Measurements from ENCODE around the gene ZSWIM6.

ZSWIM6 gene

DNA sequence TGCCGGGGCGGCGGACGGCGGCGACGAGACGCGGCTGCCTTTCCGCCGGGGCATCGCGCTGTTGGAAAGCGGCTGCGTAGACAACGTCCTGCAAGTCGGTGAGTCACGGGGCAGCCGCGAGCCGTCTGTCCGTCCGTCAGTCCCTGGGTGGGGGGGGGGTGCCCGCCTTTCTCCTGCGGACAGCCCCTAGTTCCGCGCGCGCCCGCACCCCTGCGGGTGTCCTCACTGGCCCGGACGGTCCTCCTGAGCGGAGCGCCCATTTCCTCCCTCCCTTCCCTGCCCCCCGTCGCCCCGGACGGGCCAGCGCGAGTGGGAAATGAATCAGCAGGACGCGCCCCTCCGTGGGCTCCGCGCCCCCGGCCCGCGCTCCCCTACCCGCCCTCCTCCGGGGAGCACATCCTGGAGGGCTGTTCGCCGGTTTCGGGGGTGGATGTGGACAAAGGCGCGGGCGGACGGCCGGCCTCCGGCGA is 828 bp downstream of the ZSWIM6 start:
- DNase-seq (ENCODE audit: low read depth), result peak; percentile 55

DNA sequence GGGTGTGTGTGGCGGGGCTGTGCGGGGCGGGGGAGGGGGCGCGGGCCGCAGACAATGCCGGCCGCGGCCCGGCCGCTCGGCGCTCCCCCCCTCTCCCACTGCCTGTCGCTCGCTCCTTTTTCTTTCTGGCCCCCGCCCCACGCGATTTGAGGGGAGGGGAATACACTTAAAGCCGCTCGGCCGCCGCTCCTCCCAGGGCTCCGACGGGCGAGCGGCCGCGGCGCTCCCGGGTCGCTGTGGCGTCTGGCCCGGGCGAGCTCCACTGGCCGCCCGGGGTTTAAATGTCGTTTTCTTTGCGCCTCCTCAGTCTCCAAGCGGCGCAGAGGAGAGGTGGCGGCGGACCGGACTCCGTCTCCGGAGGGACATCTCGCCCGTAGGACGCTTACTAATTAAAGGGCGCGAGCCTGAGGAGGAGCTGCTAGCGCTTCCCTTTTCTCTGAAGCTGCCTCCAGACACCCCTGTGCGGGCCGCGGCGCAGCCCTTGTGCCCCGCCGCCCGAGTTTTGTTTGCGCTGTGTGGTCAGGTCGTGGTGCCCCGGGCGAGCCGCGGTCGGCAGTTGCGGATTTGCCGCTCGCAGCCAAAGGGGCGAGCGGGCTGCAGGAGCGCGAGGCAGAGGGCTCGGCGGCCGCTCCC is 1.4 kb downstream of the ZSWIM6 start:
- DNase-seq (ENCODE audit: low read depth), result peak; percentile 11

DNA sequence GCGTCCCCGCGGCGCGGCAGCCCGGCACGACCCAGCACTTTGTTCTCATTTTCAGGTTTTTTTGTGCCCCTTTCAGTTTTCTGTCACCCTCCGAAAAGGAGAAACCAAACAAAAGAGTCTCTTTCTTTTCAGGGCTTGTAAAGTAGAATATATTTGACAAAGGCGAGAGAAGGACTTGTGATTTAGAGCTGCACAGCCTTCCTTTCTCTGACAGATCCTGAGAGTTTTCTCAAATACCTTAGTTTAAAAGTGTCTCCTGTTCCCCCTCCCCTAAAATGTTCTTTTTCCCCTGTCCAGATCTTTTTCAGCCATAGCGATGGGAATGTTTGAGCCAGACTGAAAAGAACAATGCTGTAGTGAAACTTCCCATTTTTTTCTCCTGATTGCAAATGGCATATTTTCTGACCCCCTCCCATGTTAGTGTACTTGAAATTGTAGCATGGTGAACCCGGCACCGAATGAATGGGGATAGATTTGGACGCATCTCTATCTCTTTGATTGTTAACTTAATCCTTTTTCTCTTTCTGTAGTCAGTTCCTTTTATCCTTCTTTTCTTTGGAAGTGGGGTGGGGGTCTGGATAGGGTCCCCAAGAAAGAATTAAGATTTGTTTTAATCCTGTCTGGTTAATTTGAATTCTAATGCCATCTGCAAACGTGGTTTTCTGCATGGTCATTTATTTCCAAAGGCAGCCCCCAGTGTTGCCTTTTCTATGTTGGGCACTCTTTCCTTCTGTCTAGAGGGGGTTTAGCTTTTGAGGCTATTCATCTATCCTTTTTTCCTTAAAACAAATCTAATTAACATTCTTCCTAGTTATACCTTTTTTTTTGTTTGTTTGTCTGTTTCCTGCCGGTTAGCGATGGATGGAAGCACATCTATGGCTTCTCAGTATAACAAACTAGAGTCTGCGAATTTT is 2.2 kb downstream of the ZSWIM6 start:
- DNase-seq (ENCODE audit: low read depth), result no peak

DNA sequence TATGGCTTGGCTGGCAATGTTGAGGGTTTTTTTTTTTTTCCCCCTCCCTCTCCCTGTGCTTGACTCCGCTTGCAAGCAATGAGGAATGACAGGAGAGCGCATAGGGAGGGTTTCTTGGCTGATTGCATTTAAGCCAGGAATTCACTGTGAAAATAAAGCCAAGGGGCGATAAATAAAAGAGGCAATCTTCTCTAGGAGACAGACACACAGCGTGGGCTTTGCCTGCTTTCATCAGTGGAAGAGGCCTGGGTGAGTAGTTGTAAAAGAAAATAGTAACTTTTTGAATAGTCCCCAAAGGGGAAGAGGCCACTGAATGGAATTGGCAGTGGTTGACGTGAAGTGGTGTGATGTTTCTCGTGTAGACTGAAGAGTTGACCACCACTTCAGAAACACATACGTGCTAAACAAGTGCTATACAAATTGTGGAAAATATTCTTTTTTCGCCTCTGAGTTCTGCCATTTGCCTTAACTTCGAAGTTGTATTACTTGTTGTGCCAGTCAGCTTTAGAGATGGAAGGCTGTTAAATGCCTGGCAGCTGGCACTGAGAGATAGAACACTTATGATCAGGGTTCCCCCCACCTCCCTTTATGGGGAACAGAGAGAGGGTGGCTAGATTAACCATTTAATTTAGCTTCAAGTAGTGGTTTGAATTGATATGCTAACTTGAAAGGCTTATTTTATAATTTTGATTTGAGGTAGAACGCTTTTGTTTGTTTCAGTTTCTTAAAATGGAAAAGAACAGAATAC is 3.0 kb downstream of the ZSWIM6 start:
- DNase-seq (ENCODE audit: low read depth), result peak; percentile 47

DNA sequence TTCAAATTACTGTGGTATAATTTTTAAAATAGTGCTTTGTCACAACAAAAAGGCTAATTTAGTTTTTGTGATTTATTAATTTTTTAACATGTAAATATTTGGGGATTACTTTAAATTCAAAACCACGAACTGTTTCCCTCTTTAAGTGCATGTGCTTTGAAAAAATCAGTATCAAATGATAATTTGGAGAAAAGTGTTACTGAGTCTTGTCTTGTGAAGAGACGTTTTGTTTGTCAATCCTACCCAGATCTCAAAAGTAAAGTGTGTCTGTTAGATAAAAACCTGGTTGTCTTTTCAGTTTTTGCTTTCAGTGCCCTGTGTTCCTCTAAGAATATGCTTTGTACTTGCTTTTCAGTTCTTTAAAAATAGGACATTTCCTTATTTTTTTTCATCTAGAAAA is 7.7 kb downstream of the ZSWIM6 start:
- DNase-seq (ENCODE audit: low read depth), result no peak

DNA sequence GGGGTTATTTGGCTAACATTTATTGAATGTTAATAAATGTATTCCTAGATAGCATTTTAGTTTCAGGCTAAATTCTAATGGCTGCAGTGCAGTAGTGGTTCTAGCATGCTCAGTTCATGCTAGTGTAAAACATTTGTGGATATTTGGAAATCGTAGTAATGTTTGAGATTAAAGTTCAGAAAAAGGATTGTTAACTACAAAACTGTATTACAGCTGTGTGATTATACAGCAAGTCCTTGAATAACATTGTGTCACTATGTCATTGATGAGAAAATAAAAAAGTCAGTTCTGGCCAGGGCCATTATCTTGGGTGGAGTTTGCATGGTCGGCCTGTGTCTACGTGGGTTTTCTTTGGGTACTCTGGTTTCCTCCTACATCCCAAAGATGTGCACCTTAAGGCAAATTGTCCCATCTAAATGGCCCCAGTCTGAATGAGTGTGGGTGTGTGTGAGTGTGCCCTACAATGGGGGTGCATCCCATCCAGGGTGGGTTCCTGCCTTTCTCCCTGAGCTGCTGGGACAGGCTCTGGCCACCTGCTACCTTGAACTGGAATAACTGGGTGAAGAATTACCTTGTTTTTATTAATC is 8.8 kb downstream of the ZSWIM6 start:
- no peak for DNase-seq (ENCODE audit: low read depth)

DNA sequence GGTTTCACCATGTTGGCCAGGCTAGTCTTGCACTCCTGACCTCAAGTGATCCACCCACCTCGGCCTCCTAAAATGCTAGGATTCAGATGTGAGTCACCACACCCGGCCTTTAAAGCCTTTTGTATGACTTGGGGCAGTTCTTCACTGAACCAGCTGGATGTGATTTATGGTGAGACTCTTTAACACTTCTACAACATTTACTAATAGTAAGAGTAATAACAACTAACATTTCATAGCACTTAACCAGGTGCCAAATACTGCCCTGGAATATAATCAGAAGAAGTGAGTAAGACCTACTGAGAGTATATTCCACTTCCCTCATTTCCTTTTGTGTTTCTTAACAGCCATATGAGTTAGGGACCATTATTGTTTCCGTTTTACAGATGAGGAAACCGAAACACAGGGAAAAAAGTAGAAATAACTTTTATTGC is 10.0 kb downstream of the ZSWIM6 start:
- peak; percentile 52 for DNase-seq (ENCODE audit: low read depth)

DNA sequence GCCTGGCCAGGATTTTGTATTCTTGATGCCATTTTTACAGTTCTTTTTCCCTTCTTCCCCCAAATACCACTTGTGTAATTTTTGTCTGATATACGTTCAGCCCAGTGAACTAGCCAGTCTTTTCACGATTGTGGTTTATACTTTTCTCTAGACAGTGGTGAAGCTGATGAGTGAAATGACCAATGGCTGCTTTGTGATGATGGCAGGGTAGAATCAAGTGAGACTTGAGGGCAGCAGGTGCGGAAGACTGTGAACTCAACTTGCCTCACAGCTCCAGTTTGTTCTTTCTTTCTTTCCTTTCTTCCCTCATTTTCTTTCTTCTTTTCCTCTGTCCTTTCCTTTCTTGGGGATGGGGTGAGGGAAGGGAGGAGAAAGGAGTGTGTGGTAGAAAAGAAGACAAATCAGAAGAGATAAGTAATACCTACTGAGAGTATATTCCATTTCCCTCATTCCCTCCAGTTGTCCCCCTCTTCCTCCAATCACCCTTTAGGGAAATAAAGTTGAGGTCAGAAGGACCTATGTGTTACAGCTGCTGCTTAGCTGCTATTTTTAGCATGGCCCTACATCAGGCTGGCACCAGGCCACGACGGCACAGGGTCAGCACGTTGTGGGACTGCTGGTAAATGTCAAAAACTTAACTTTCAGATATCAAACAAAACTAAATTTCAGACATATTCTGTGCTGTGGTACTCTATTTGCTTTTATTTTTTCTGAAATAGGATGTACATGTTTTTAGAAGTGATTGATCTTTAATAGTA is 12.3 kb downstream of the ZSWIM6 start:
- no peak for DNase-seq (ENCODE audit: low read depth)

DNA sequence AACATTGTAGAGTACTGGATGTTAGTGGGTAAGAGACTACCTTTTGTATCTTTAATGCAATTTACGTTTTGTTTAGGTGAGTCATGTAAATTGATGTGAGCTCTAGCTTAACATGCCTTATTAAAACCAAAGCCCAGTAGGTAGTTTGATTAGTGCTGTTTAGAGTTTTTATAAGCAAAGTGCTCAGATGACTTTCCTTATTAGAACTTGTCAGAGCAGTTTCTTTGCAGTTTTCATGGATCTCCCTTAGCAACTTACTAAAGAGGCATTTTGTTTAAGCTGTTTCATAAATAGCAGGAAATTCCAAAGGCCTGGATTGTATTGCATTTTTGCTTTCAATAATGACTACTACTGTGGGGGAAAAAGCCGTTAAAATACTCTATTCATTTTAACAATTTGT is 14.5 kb downstream of the ZSWIM6 start:
- DNase-seq (ENCODE audit: low read depth), result no peak

DNA sequence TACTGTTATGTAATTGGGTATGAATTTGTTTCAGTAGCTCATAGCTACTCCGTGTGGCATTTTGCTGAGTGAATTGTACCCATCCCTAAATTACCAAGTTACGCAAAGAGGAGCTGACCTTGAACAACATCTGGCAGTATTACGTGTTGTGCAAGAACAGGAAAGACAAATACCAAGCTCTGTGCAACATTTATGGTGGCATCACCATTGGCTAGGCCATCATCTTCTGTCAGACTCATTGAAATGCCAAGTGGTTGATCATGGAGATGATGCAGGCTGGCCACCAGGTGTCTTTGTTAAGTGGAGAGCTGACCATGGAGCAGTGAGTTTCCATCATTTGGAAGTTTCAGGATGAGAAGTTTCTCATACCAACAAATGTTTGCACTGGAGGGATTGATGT is 15.0 kb downstream of the ZSWIM6 start:
- DNase-seq (ENCODE audit: low read depth), result peak; percentile 72

DNA sequence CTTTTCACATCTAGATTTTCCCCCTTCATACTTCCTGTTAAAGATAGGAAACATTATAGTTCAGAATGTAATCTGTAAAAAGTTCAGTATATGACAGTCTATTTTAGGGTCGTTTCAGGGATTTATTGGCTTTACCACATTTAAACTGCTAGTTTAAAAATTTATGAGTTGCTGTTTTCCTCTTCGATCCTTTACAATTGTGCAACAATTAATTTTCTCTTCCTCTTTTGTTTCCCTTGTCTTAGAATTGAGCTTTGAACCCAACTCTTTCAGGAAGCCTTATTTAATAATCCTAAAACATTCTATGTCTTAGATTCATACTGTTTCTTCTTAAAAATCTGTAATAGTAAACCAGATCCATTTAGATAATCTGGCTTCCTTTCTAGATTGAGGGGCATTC is 16.4 kb downstream of the ZSWIM6 start:
- no peak for DNase-seq (ENCODE audit: low read depth)

DNA sequence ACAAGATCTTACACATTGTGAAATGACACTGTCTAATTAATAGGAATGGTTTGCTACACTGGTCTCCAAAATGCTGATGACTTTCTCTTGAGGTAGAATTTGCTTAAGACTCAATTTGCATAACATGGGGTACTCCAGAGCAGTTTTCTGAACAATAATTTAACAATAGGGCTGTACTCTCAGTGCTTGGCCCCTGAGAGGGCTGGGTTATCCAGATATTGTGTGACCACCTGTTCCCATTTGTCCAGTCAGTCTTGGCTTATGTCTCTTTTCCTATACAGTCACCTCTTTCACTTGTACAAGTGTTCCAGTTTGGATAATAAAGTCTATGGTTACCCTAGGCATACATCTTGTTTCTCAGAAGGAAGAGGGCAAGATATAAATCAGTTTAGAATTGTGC is 17.9 kb downstream of the ZSWIM6 start:
- DNase-seq (ENCODE audit: low read depth), result no peak

DNA sequence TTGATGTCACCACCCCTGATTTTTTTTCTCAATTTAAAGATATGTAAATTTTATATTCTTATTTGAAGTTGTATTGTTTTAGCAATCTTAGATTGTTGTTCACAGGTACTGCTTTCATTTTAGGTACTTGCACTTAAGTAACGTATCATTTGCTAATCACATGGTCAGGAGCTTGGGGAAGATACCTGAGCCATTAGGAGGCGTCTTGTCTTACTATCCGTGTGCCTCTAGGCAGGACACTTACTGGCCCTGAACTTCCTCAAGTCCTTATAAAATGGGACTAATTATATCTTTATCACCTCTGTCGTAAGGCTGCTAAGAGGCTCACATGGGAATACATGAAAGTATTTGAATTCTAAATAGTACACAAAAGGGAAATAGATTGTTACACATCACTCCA is 18.5 kb downstream of the ZSWIM6 start:
- DNase-seq (ENCODE audit: low read depth), result no peak

DNA sequence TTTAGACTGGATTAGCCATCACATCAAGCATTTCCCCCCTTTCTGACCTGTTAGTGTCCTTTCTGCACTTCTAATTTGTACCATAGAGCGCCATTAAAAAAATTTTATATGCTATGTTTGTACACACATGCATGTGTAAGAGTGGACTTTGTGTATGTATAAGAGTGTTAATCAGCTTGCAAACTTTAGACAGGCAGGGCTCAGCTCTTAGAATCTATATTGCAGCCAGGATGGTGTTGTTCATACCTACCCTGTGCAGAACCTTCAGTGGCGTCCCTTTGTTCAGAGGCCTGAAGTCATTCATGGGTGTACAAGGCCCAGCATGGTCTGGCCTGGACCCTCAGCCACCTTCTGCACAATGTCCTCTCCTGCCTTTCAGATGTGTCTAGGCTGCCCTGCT is 19.7 kb downstream of the ZSWIM6 start:
- no peak for DNase-seq (ENCODE audit: low read depth)

DNA sequence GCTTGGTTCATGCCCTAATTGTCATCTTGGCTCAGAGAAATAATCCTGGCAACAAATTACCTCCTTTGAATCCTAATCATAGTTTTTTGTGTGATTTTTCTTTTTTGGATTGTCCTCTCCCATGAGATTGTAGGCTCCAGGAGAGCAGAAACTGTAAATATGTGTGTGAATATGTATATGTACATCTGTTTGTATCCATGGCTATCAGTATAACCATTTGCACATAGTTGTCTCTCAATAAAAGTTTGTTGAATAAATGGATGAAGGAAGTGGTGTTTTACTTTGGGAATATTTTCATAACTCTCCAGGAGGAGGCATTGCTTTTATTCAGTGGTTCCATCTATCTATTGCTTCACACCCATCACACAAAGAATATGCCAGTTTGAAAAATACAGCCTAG is 20.1 kb downstream of the ZSWIM6 start:
- no peak for DNase-seq (ENCODE audit: low read depth)

DNA sequence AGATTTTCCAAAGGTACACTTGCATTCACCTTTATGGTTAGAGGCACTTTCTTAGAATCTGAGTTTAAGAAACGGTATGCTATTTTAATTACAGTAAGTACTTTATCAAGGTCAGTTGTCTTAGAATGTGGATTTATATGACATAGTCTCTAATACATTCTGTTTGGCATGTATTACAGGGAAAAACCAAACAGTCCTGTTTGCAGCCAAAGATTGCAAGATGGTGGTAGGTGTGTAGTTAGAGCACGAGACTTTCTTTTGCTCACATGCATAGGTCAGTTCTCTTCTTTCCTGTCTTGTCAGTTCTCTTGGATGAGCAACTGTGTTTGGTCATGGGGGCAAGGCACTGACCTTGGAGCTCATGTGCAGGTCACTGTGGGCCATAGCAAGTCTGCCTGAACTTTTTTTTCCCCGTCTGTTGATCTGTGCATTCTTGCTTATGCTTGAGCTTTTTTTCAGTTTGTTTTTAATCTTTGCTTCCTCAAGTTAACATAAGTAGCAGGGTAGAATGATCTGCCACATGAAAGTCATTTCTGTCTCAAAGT is 20.6 kb downstream of the ZSWIM6 start:
- DNase-seq (ENCODE audit: low read depth), result no peak

DNA sequence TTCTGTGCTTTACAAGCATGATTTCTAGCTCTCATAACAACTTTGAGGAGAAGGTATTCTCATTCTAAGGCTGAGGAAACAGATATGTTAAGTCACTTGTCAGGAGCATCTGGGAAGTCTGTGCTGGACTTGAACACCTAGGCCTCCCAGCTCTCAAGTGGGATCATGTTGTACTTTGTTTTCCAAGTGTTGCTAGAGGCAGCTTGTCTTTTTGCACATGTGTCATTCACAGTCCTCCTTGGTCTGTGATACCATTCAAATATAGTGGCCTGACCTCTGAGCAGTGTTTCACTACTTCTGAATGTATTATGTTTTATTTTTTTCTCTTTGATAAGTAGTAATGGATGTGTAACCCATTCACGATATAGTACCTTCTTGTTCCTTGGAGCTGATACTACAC is 21.2 kb downstream of the ZSWIM6 start:
- DNase-seq (ENCODE audit: low read depth), result no peak

DNA sequence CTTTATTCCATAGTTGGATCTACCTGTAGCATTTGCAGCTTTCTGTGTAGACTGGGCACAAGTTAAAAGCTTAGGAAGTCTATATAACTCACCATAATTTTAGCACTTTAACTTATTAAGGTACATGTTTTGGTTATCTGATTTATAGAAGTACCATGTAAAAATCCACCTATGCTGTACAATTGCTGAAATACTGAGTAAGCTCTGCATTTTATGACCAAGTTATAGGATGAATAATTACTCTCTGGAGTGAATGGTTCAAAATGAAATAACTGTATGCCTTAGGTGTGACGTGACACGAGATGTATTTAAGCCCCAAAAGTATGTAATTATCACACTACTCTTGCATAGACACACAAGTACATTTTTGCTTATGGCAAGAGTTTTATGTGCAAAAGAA is 22.1 kb downstream of the ZSWIM6 start:
- no peak for DNase-seq (ENCODE audit: low read depth)

DNA sequence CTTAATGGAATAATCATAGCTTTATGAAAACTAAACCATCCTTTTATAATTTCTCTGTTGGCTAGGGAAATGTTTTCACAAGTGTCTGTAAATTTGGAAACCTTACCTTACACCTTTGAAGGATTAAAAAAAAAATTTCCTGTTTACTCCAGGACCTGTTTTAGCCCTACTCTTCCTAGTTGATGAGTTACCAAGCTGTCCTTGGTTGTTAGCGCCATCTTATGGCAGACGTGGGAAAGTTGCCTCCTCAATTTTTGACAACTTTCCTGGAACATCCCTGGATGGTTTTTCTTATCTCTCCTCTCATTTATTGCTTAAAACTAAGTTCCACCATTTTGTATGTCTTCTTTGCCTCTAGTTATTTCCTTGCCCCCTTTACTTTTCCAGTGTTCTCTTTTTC is 25.7 kb downstream of the ZSWIM6 start:
- no peak for DNase-seq (ENCODE audit: low read depth)

DNA sequence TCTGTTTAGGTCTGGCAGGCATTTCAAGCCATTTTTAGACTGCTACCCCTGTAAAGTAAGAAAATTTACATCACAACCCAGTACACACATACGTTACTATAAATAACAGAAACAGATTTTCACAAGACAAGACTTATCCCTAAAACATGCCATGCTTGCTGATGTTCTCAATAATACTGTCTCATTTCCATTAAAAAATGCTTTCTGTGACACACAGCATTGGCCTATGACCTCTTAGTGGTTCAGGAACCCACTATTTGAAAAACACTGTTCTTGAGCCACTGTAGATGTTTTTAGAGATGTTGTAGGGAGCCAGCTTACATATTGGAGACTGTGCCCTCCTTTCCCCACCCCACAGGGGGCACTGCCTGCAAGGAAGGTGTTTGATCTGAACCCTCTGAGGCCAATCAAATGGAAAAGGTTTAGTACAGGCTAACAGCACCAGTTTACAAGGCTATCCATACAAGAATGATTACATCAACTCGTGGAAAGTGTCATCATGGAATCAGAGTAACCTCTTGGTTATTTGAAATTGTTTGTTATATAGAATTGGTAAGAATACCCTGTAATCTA is 30.8 kb downstream of the ZSWIM6 start:
- no peak for DNase-seq (ENCODE audit: low read depth)

Data from fibroblast of gingiva (primary cell).